SK-N-SH (cell line): ENCODE results near the gene GIN1. TPM values are rescaled to one million over a fixed set of nuclear protein-coding genes. Genes with fewer than 3 reads are reported as not detected.

Source experiments
- CTCF ChIA-PET: fragments of 300-600, 350-600 bp; formaldehyde crosslinking; extraction: SDS; loops from one replicate; lab custom pipeline; 2021; lab: Yijun Ruan, JAX
- POLR2A ChIA-PET: fragments of 350-600 bp; sonication (Branson Sonifier 250); formaldehyde crosslinking; extraction: SDS; loops from one replicate; lab custom pipeline; 2020; ENCODE audit warnings: antibody characterized with exemption, inconsistent platforms; lab: Yijun Ruan, JAX
- DNase-seq: peaks from one replicate; pipeline ENCODE4 v3.0.0; 2012
- H2AFZ ChIP-seq: fragments of 200-600 bp; sonication (generic); 2 replicates; pipeline ENCODE4 v1.8.1; 2016; ENCODE audit warnings: antibody characterized with exemption, mild to moderate bottlenecking, low read depth
- H3F3A ChIP-seq: fragments of 200-600 bp; sonication (generic); replicated peaks from 2 replicates; pipeline ENCODE3; 2016; ENCODE audit warnings: antibody characterized with exemption, mild to moderate bottlenecking; ENCODE audit not compliant: insufficient read depth
- H3K27ac ChIP-seq, 2 experiments: fragments of 200-500 bp in 1 of 2; fragments of 200-600 bp in 1 of 2; sonication (Bioruptor generic) in 1 of 2; sonication (generic), shearing (Covaris generic) in 1 of 2; 2 replicates each; pipeline versions ENCODE4 v1.5.1 to v1.6.1; 2014 to 2016; ENCODE audit warnings: low read depth in 2 of 2, inconsistent platforms in 1 of 2, low read length in 1 of 2, mild to moderate bottlenecking in 1 of 2, mixed read lengths in 1 of 2
- H3K27me3 ChIP-seq: fragments of 200-600 bp; sonication (generic), shearing (Covaris generic); 2 replicates; pipeline ENCODE4 v1.6.1; 2016; ENCODE audit warnings: mixed run types; ENCODE audit not compliant: insufficient read depth
- H3K36me3 ChIP-seq, 2 experiments: fragments of 200-500 bp in 1 of 2; fragments of 200-600 bp in 1 of 2; sonication (Bioruptor generic) in 1 of 2; sonication (generic) in 1 of 2; replicated peaks in 1 of 2; 2 replicates each; pipeline versions ENCODE3 to v1.5.1; 2014 to 2016; ENCODE audit warnings: low read length in 1 of 2, mild to moderate bottlenecking in 1 of 2; ENCODE audit not compliant: insufficient read depth in 2 of 2, control insufficient read depth in 1 of 2
- H3K4me1 ChIP-seq, 2 experiments: fragments of 200-500 bp in 1 of 2; fragments of 200-600 bp in 1 of 2; sonication (Bioruptor generic) in 1 of 2; sonication (generic), shearing (Covaris generic) in 1 of 2; 2 replicates each; pipeline versions ENCODE4 v1.5.1 to v1.6.1; 2014 to 2016; ENCODE audit warnings: low read depth in 1 of 2, low read length in 1 of 2, mixed run types in 1 of 2; ENCODE audit not compliant: insufficient read depth in 2 of 2, control insufficient read depth in 1 of 2
- H3K4me2 ChIP-seq: fragments of 200-600 bp; sonication (generic), shearing (Covaris generic); 2 replicates; pipeline ENCODE4 v1.6.1; 2017; ENCODE audit warnings: mixed run types
- H3K4me3 ChIP-seq, 2 experiments: fragments of 200-500 bp in 1 of 2; fragments of 200-600 bp in 1 of 2; sonication (Bioruptor generic) in 1 of 2; sonication (generic), shearing (Covaris generic) in 1 of 2; 2 replicates each; pipeline versions ENCODE4 v1.5.1 to v1.8.1; 2014 to 2016; ENCODE audit warnings: low read depth in 2 of 2, inconsistent platforms in 1 of 2, low read length in 1 of 2, mild to moderate bottlenecking in 1 of 2, mixed read lengths in 1 of 2, moderate library complexity in 1 of 2
- H3K79me2 ChIP-seq: fragments of 200-600 bp; sonication (generic); 2 replicates; pipeline ENCODE4 v1.8.1; 2017; ENCODE audit warnings: mild to moderate bottlenecking; ENCODE audit not compliant: insufficient read depth
- H3K9ac ChIP-seq: fragments of 200-600 bp; sonication (generic); 2 replicates; pipeline ENCODE4 v1.6.1; 2017; ENCODE audit warnings: mixed run types
- H3K9me2 ChIP-seq: fragments of 200-600 bp; sonication (generic); 2 replicates; pipeline ENCODE4 v1.6.1; 2017; ENCODE audit warnings: mixed run types
- H3K9me3 ChIP-seq: fragments of 200-600 bp; sonication (generic); 2 replicates; pipeline ENCODE4 v1.6.1; 2017; ENCODE audit warnings: mixed run types, mild to moderate bottlenecking, moderate library complexity
- H4K20me1 ChIP-seq: fragments of 200-600 bp; sonication (generic); 2 replicates; pipeline ENCODE4 v1.6.1; 2017; ENCODE audit warnings: mild to moderate bottlenecking, mixed run types; ENCODE audit not compliant: insufficient read depth
- EP300 ChIP-seq, 2 experiments: IDR thresholded peaks; 2 replicates each; pipeline versions ENCODE4 v1.4.0 to v1.6.1; 2012; ENCODE audit warnings: borderline replicate concordance in 1 of 2, low read depth in 1 of 2, low read length in 1 of 2
- EZH2phosphoT487 ChIP-seq: fragments of 200-600 bp; sonication (generic); IDR thresholded peaks from 2 replicates; pipeline ENCODE4 v1.6.1; 2017; ENCODE audit warnings: low read depth, mixed run types, mild to moderate bottlenecking, antibody characterized with exemption, moderate library complexity, borderline replicate concordance
- FOSL2 ChIP-seq: IDR thresholded peaks from 2 replicates; pipeline ENCODE4 v1.4.0; 2012; ENCODE audit warnings: low read depth, mild to moderate bottlenecking, moderate library complexity, borderline replicate concordance
- FOXJ3 ChIP-seq: sonication (generic); formaldehyde crosslinking; IDR thresholded peaks from 2 replicates; pipeline ENCODE4 v1.5.1; 2020; ENCODE audit warnings: mild to moderate bottlenecking, missing genetic modification reagents
- GATA2 ChIP-seq: sonication (generic); formaldehyde crosslinking; IDR thresholded peaks from 2 replicates; pipeline ENCODE4 v1.5.0; 2020; ENCODE audit warnings: mild to moderate bottlenecking, missing genetic modification reagents
- MXI1 ChIP-seq: IDR thresholded peaks from 2 replicates; pipeline ENCODE4 v1.6.1; 2012; ENCODE audit warnings: mild to moderate bottlenecking, low read depth, low read length, improper control_type of control experiment
- NFIC ChIP-seq: IDR thresholded peaks from 2 replicates; pipeline ENCODE4 v1.4.0; 2012; ENCODE audit warnings: borderline replicate concordance
- NRF1 ChIP-seq: IDR thresholded peaks from 2 replicates; pipeline ENCODE4 v1.6.1; 2012; ENCODE audit warnings: low read depth, mild to moderate bottlenecking, low read length
- RFX5 ChIP-seq: IDR thresholded peaks from 2 replicates; pipeline ENCODE4 v1.6.1; 2012; ENCODE audit warnings: mild to moderate bottlenecking, improper control_type of control experiment, low read length
- RXRA ChIP-seq: IDR thresholded peaks from 2 replicates; pipeline ENCODE4 v1.4.0; 2012; ENCODE audit warnings: low read depth, mild to moderate bottlenecking, borderline replicate concordance
- SIN3A ChIP-seq: IDR thresholded peaks from 2 replicates; pipeline ENCODE4 v1.6.1; 2012; ENCODE audit warnings: low read depth, mild to moderate bottlenecking, low read length, moderate library complexity, borderline replicate concordance
- YY1 ChIP-seq: IDR thresholded peaks from 2 replicates; pipeline ENCODE4 v1.4.0; 2012; ENCODE audit warnings: low read depth, mild to moderate bottlenecking
- WGBS: methylation state at CpG from one replicate; pipeline ENCODE4 v1.1.6; 2017; ENCODE audit warnings: low lambda C conversion rate; 5-methylcytosine and 5-hydroxymethylcytosine counted together
- polyA plus RNA-seq, 3 experiments: library from polyadenylated mRNA; depleted of rRNA; stranded (reverse); fragments of >200 nt; gene quantifications; 2 replicates each; pipeline ENCODE4 v1.2.3, GENCODE V29; 2012
- TF ChIP-seq, protein P1 (sequence below): IDR thresholded peaks from 2 replicates; pipeline ENCODE4 v1.6.1; 2012; ENCODE audit warnings: mild to moderate bottlenecking, low read depth, low read length, moderate library complexity
- TF ChIP-seq, protein P2 (sequence below): fragments of 150-350 bp; IDR thresholded peaks from 2 replicates; pipeline ENCODE4 v1.6.1; 2017; ENCODE audit warnings: antibody characterized with exemption, low read length, low read depth, borderline replicate concordance
- TF ChIP-seq, protein P3 (sequence below): IDR thresholded peaks from 2 replicates; pipeline ENCODE4 v1.4.0; 2012; ENCODE audit warnings: low read depth
- TF ChIP-seq, protein P4 (sequence below): IDR thresholded peaks from 2 replicates; pipeline ENCODE4 v1.4.0; 2012; ENCODE audit warnings: low read depth, borderline replicate concordance

Gene GIN1
- polyA plus RNA-seq, 1 of the 3 experiments (the other 2 are of a cell fraction) = 1.3 TPM

DNA sequence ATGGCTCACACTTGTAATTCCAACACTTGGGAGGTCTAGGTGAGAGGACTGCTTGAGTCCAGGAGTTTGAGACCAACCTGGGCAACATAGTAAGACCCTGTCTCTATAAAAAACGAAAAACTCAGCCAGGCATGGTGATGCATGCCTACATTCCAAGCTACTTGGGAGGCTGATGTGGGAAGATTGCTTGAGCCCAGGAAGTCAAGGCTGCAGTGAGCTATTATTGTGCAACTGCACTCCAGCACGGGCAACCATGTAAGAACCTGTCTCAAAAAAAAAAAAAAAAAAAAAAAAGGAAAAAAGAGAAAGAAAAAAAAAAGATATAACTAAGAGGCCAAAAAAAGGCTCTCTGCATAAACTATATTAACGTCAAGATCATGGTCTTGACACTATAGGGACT lies 27.3 kb downstream of the GIN1 start:
- Histone ChIP-seq H3K36me3 (peaks cover 3 to 7% of the 10 kb centered on the region in 2 experiments), H3K4me3 (no peak overlapping the region), H3K9me3 (no peaks in the 10 kb centered on the region; the same call in 1 of the 2 replicates), H2AFZ (no peak overlapping the region), H3K4me1 (no peaks in the 10 kb centered on the region), H3K79me2 (no peaks in the 10 kb centered on the region), H3K9ac (no peak overlapping the region), H4K20me1 (no peaks in the 10 kb centered on the region), H3K27ac (no peak overlapping the region), H3K9me2 (no peaks in the 10 kb centered on the region), H3K4me2 (no peak overlapping the region), H3K27me3 (no peaks in the 10 kb centered on the region), H3F3A (peaks cover 7% of the 10 kb centered on the region)
- WGBS = 85% methylated on average over 3 of the region's 3 CpGs
- DNase-seq = no peak
- ChIA-PET POLR2A (no interaction called here), CTCF (no interaction called here)
- TF ChIP-seq GATA2 = no peak
- TF ChIP-seq, protein P1, sequence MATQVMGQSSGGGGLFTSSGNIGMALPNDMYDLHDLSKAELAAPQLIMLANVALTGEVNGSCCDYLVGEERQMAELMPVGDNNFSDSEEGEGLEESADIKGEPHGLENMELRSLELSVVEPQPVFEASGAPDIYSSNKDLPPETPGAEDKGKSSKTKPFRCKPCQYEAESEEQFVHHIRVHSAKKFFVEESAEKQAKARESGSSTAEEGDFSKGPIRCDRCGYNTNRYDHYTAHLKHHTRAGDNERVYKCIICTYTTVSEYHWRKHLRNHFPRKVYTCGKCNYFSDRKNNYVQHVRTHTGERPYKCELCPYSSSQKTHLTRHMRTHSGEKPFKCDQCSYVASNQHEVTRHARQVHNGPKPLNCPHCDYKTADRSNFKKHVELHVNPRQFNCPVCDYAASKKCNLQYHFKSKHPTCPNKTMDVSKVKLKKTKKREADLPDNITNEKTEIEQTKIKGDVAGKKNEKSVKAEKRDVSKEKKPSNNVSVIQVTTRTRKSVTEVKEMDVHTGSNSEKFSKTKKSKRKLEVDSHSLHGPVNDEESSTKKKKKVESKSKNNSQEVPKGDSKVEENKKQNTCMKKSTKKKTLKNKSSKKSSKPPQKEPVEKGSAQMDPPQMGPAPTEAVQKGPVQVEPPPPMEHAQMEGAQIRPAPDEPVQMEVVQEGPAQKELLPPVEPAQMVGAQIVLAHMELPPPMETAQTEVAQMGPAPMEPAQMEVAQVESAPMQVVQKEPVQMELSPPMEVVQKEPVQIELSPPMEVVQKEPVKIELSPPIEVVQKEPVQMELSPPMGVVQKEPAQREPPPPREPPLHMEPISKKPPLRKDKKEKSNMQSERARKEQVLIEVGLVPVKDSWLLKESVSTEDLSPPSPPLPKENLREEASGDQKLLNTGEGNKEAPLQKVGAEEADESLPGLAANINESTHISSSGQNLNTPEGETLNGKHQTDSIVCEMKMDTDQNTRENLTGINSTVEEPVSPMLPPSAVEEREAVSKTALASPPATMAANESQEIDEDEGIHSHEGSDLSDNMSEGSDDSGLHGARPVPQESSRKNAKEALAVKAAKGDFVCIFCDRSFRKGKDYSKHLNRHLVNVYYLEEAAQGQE = no peak
- no peak for TF ChIP-seq RXRA
- no peak for TF ChIP-seq FOSL2
- no peak for TF ChIP-seq YY1
- TF ChIP-seq EZH2phosphoT487 = no peak
- TF ChIP-seq NRF1 = no peak
- TF ChIP-seq, protein P2, sequence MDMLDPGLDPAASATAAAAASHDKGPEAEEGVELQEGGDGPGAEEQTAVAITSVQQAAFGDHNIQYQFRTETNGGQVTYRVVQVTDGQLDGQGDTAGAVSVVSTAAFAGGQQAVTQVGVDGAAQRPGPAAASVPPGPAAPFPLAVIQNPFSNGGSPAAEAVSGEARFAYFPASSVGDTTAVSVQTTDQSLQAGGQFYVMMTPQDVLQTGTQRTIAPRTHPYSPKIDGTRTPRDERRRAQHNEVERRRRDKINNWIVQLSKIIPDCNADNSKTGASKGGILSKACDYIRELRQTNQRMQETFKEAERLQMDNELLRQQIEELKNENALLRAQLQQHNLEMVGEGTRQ = no peak
- TF ChIP-seq, protein P3, sequence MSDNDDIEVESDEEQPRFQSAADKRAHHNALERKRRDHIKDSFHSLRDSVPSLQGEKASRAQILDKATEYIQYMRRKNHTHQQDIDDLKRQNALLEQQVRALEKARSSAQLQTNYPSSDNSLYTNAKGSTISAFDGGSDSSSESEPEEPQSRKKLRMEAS = no peak
- no peak for TF ChIP-seq NFIC
- TF ChIP-seq, protein P4, sequence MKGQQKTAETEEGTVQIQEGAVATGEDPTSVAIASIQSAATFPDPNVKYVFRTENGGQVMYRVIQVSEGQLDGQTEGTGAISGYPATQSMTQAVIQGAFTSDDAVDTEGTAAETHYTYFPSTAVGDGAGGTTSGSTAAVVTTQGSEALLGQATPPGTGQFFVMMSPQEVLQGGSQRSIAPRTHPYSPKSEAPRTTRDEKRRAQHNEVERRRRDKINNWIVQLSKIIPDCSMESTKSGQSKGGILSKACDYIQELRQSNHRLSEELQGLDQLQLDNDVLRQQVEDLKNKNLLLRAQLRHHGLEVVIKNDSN = no peak
- no peak for TF ChIP-seq MXI1
- no peak for TF ChIP-seq RFX5
- TF ChIP-seq EP300 (IDR thresholded peaks at IDR 0.05; ENCODE audit: borderline replicate concordance in 1 of 2, low read depth in 1 of 2, low read length in 1 of 2) = no peak
- TF ChIP-seq SIN3A = no peak
- no peak for TF ChIP-seq FOXJ3 (CRISPR knock-in tag)
